IMR-90 (cell line): ENCODE data around the gene ACSM3. TPM values are rescaled to one million over a fixed set of nuclear protein-coding genes. Genes with fewer than 3 reads are reported as not detected.

Experiments
- ATAC-seq: fragments of 200-7000 bp; cut with Tn5 transposase; 2 replicates; pipeline ENCODE4 v1.9.1; 2020; ENCODE audit warnings: low read depth, mild to moderate bottlenecking, moderate library complexity
- BruUV-seq: library from RNA; stranded (reverse); fragments of 400-500 nt; replicated peaks from 2 replicates; lab custom pipeline; 2021; lab: Mats Ljungman, UMichigan
- CTCF ChIA-PET: fragments of 300-600 bp; formaldehyde crosslinking; extraction: SDS; loops from one replicate; lab custom pipeline; 2021; ENCODE audit warnings: antibody characterized with exemption; lab: Yijun Ruan, JAX
- POLR2A ChIA-PET: fragments of 300-600 bp; sonication (Branson Sonifier 250); formaldehyde crosslinking; loops from one replicate; lab custom pipeline; 2022; ENCODE audit warnings: antibody characterized with exemption; ENCODE audit not compliant: unreplicated experiment; lab: Charles Lee
- DNase-seq: peaks from one replicate; pipeline ENCODE4 v3.0.0; 2013
- H2AFZ ChIP-seq: replicated peaks from 2 replicates; pipeline ENCODE3; 2013; ENCODE audit warnings: low read length, mild to moderate bottlenecking; ENCODE audit not compliant: poor library complexity
- H2AK5ac ChIP-seq: 2 replicates; pipeline ENCODE4 v1.6.1; 2013; ENCODE audit warnings: low read depth, low read length, inconsistent platforms
- H2AK9ac ChIP-seq: replicated peaks from 2 replicates; pipeline ENCODE3; 2013; ENCODE audit warnings: mild to moderate bottlenecking, low read depth, low read length, moderate library complexity; ENCODE audit not compliant: poor library complexity
- H2BK120ac ChIP-seq: 2 replicates; pipeline ENCODE4 v1.6.1; 2013; ENCODE audit warnings: low read depth, low read length, inconsistent platforms
- H2BK15ac ChIP-seq: 3 replicates; pipeline ENCODE4 v1.6.1; 2013; ENCODE audit warnings: low read depth, low read length, inconsistent platforms
- H2BK20ac ChIP-seq: 2 replicates; pipeline ENCODE4 v1.6.1; 2013; ENCODE audit warnings: low read depth, mild to moderate bottlenecking, inconsistent platforms, low read length, moderate library complexity
- H2BK5ac ChIP-seq: 2 replicates; pipeline ENCODE4 v1.6.1; 2013; ENCODE audit warnings: mild to moderate bottlenecking, low read depth, low read length, inconsistent platforms; ENCODE audit not compliant: poor library complexity, severe bottlenecking
- H3K14ac ChIP-seq: replicated peaks from 2 replicates; pipeline ENCODE4 v1.6.1; 2013; ENCODE audit warnings: low read depth, low read length, inconsistent platforms
- H3K18ac ChIP-seq: 2 replicates; pipeline ENCODE4 v1.6.1; 2013; ENCODE audit warnings: low read depth, low read length, control low read depth
- H3K23ac ChIP-seq: 2 replicates; pipeline ENCODE4 v1.6.1; 2013; ENCODE audit warnings: low read depth, low read length, inconsistent platforms
- H3K27ac ChIP-seq: 2 replicates; pipeline ENCODE4 v1.5.1; 2013; ENCODE audit warnings: mild to moderate bottlenecking, control low read depth, low read length; ENCODE audit not compliant: insufficient read depth
- H3K27me3 ChIP-seq: 2 replicates; pipeline ENCODE4 v1.6.1; 2013; ENCODE audit warnings: low read length; ENCODE audit not compliant: control insufficient read depth, insufficient read depth
- H3K36me3 ChIP-seq: 2 replicates; pipeline ENCODE4 v1.6.1; 2013; ENCODE audit warnings: low read length, mixed read lengths; ENCODE audit not compliant: control insufficient read depth, insufficient read depth
- H3K4ac ChIP-seq: 2 replicates; pipeline ENCODE4 v1.6.1; 2013; ENCODE audit warnings: low read depth, low read length, inconsistent platforms
- H3K4me1 ChIP-seq: 2 replicates; pipeline ENCODE4 v1.6.1; 2013; ENCODE audit warnings: low read length, mixed read lengths; ENCODE audit not compliant: control insufficient read depth, insufficient read depth
- H3K4me2 ChIP-seq: 2 replicates; pipeline ENCODE4 v1.6.1; 2013; ENCODE audit warnings: low read depth, mild to moderate bottlenecking, control low read depth, low read length, moderate library complexity
- H3K4me3 ChIP-seq: 2 replicates; pipeline ENCODE4 v1.5.1; 2013; ENCODE audit warnings: low read depth, mild to moderate bottlenecking, control low read depth, low read length, moderate library complexity; ENCODE audit not compliant: insufficient read depth
- H3K56ac ChIP-seq: 2 replicates; pipeline ENCODE4 v1.6.1; 2013; ENCODE audit warnings: low read length, inconsistent platforms; ENCODE audit not compliant: insufficient read depth; ENCODE audit errors: extremely low read depth
- H3K79me1 ChIP-seq, 2 experiments: 2 replicates each; pipeline ENCODE4 v1.6.1; 2013; ENCODE audit warnings: low read length in 2 of 2, inconsistent platforms in 1 of 2, low read depth in 1 of 2
- H3K9ac ChIP-seq: 2 replicates; pipeline ENCODE4 v1.6.1; 2013; ENCODE audit warnings: low read depth, low read length, control low read depth
- H3K9me1 ChIP-seq: 2 replicates; pipeline ENCODE4 v1.6.1; 2013; ENCODE audit warnings: low read length, inconsistent platforms; ENCODE audit not compliant: insufficient read depth
- H3K9me3 ChIP-seq: 2 replicates; pipeline ENCODE4 v1.6.1; 2013; ENCODE audit warnings: low read length; ENCODE audit not compliant: control insufficient read depth, insufficient read depth
- H4K20me1 ChIP-seq: 2 replicates; pipeline ENCODE4 v1.6.1; 2013; ENCODE audit warnings: low read length, inconsistent platforms; ENCODE audit not compliant: insufficient read depth
- H4K5ac ChIP-seq: 2 replicates; pipeline ENCODE4 v1.6.1; 2013; ENCODE audit warnings: mild to moderate bottlenecking, low read depth, low read length, control low read depth
- H4K8ac ChIP-seq, 2 experiments: 2 replicates each; pipeline ENCODE4 v1.6.1; 2013; ENCODE audit warnings: low read depth in 2 of 2, low read length in 2 of 2, control low read depth in 1 of 2, inconsistent platforms in 1 of 2
- H4K91ac ChIP-seq: 2 replicates; pipeline ENCODE4 v1.6.1; 2013; ENCODE audit warnings: low read depth, low read length, inconsistent platforms; ENCODE audit not compliant: insufficient read depth
- BHLHE40 ChIP-seq: fragments of 150-350 bp; IDR thresholded peaks from 2 replicates; pipeline ENCODE4 v1.6.1; 2016; ENCODE audit warnings: mild to moderate bottlenecking, low read depth, low read length
- CHD1 ChIP-seq: IDR thresholded peaks from 2 replicates; pipeline ENCODE4 v1.6.1; 2012; ENCODE audit warnings: low read depth, low read length, improper control_type of control experiment
- FOS ChIP-seq: fragments of 150-350 bp; IDR thresholded peaks from 2 replicates; pipeline ENCODE4 v1.6.1; 2016; ENCODE audit warnings: low read depth, low read length
- MXI1 ChIP-seq: IDR thresholded peaks from 2 replicates; pipeline ENCODE4 v1.6.1; 2012; ENCODE audit warnings: low read depth, mild to moderate bottlenecking, low read length, moderate library complexity, borderline replicate concordance
- NFE2L2 ChIP-seq: fragments of 150-350 bp; IDR thresholded peaks from 2 replicates; pipeline ENCODE4 v1.6.1; 2016; ENCODE audit warnings: low read depth, mild to moderate bottlenecking, low read length
- POLR2A ChIP-seq: IDR thresholded peaks from 2 replicates; pipeline ENCODE4 v1.6.1; 2012; ENCODE audit warnings: mild to moderate bottlenecking, low read depth, low read length
- RAD21 ChIP-seq: IDR thresholded peaks from 2 replicates; pipeline ENCODE4 v1.6.1; 2012; ENCODE audit warnings: low read length, improper control_type of control experiment
- RCOR1 ChIP-seq: IDR thresholded peaks from 2 replicates; pipeline ENCODE4 v1.6.1; 2012; ENCODE audit warnings: mild to moderate bottlenecking, low read length, improper control_type of control experiment; ENCODE audit not compliant: insufficient replicate concordance
- SMC3 ChIP-seq: fragments of 150-350 bp; IDR thresholded peaks from 2 replicates; pipeline ENCODE4 v1.6.1; 2016; ENCODE audit warnings: low read depth, mild to moderate bottlenecking, antibody characterized with exemption, low read length, moderate library complexity
- USF2 ChIP-seq: fragments of 150-350 bp; IDR thresholded peaks from 2 replicates; pipeline ENCODE4 v1.6.1; 2017; ENCODE audit warnings: mild to moderate bottlenecking, antibody characterized with exemption, low read length, low read depth
- dilution Hi-C: fragments of 300-500 bp; cut with HindIII; formaldehyde crosslinking; loops from one replicate; pipeline ENCODE4 v1.14.3; 2018; ENCODE audit warnings: low sequenced_read_pairs; ENCODE audit not compliant: unreplicated experiment
- in situ Hi-C: fragments of 300-500 bp; cut with MboI; formaldehyde crosslinking; loops from 3 replicates; pipeline ENCODE4 v1.14.3; 2019; ENCODE audit warnings: low sequenced_read_pairs, inconsistent platforms, mixed read lengths
- intact Hi-C: fragments of 100-400 bp; cut with micrococcal nuclease; formaldehyde crosslinking; loops from 2 replicates; pipeline ENCODE4 v1.10.0; 2022
- polyA plus RNA-seq, 3 experiments: library from polyadenylated mRNA; depleted of rRNA; stranded (reverse); fragments of >200 nt; gene quantifications; 2 replicates each; pipeline ENCODE4 v1.2.3, GENCODE V29; 2012; ENCODE audit warnings: low replicate concordance in 1 of 3
- total RNA-seq: library from RNA; depleted of rRNA; stranded (reverse); fragments of >200 nt; gene quantifications from 2 replicates; pipeline ENCODE4 v1.2.3, GENCODE V29; 2012

ACSM3 gene
- total and polyA plus RNA-seq, 2 of the 4 experiments (the other 2 are of a cell fraction) = 0.50 to 0.54 TPM

DNA sequence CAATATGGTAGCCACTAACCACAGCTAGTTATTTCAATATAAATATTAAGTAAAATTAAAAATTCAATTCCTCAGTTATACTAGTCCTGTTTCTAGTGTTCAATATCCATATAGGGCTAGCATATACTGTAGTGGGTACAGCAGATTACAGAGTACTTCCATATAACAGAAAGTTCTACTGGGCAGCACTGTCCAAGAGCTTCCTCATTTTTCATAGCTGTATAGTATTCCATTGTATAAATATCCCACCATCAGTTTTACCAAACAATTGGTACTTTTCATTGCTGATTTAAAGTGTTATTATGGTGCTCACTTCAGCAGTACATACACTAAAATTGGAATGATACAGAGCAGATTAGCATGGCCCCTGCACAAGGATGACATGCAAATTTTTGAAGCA lies 20.4 kb downstream of the ACSM3 start:
- Histone ChIP-seq H3K27ac (no peak overlapping the region), H2AK9ac (no peak overlapping the region), H4K91ac (no peak overlapping the region), H3K9me1 (no peaks in the 10 kb centered on the region), H2AK5ac (no peak overlapping the region), H3K23ac (no peak overlapping the region), H3K4me1 (no peaks in the 10 kb centered on the region), H2BK5ac (no peak overlapping the region), H3K4ac (no peak overlapping the region), H4K20me1 (no peaks in the 10 kb centered on the region), H3K9ac (no peak overlapping the region), H3K56ac (no peak overlapping the region), H3K14ac (no peak overlapping the region), H2BK120ac (no peak overlapping the region), H3K18ac (no peak overlapping the region), H2BK20ac (no peak overlapping the region), H4K5ac (no peak overlapping the region), H3K4me2 (no peak overlapping the region), H3K9me3 (no peaks in the 10 kb centered on the region), H4K8ac (no peak overlapping the region), H3K79me1 (no peaks in the 10 kb centered on the region), H2AFZ (no peak overlapping the region), H3K27me3 (no peaks in the 10 kb centered on the region), H2BK15ac (no peak overlapping the region), H3K4me3 (no peak overlapping the region), H3K36me3 (no peaks in the 10 kb centered on the region)
- DNase-seq (no peak), ATAC-seq (no peak)
- ChIA-PET CTCF (no interaction called here), POLR2A (no interaction called here)
- in situ Hi-C loops (no loop called here), intact Hi-C loops (no loop called here), dilution Hi-C loops (no loop called here)
- no peak for TF ChIP-seq SMC3
- no peak for TF ChIP-seq USF2
- no peak for TF ChIP-seq FOS
- TF ChIP-seq POLR2A = no peak
- TF ChIP-seq CHD1 = no peak
- TF ChIP-seq RAD21 = no peak
- TF ChIP-seq NFE2L2 = no peak
- no peak for TF ChIP-seq BHLHE40
- no peak for TF ChIP-seq MXI1
- no peak for TF ChIP-seq RCOR1
- no TSS peak for BruUV-seq
